Stomach (tissue), 9 donors: ENCODE measurements around the gene ZNF652. TPM values are rescaled to one million over a fixed set of nuclear protein-coding genes. Genes with fewer than 3 reads are reported as not detected.

ENCODE experiments used
- DNase-seq, 2 donors: peaks; one replicate each; pipeline versions ENCODE4 v3.0.0 to v3.0.0-alpha.2; 2013 to 2019
- H3K27ac ChIP-seq, 5 donors: fragments of 200-600 bp in 4 of 5; sonication (generic) in 4 of 5; one replicate each; pipeline ENCODE4 v1.5.1; 2013 to 2019; ENCODE audit warnings: mild to moderate bottlenecking in 1 of 5, moderate library complexity in 1 of 5
- H3K27me3 ChIP-seq, 3 donors: fragments of 200-600 bp; sonication (generic); one replicate each; pipeline ENCODE4 v1.5.1; 2017 to 2019; ENCODE audit warnings: mixed run types in 1 of 3
- H3K36me3 ChIP-seq, 4 donors: fragments of 200-600 bp; sonication (generic); 1 replicate in 3 of 4; 2 replicates in 1 of 4; pipeline ENCODE4 v1.5.1; 2016 to 2019
- H3K4me1 ChIP-seq, 4 donors: fragments of 200-600 bp; sonication (generic); one replicate each; pipeline ENCODE4 v1.5.1; 2016 to 2019
- H3K4me3 ChIP-seq, 4 donors: fragments of 200-600 bp; sonication (generic) in 3 of 4; one replicate each; pipeline ENCODE4 v1.5.1; 2016 to 2019; ENCODE audit warnings: mild to moderate bottlenecking in 1 of 4
- H3K9me3 ChIP-seq, 4 donors: fragments of 200-600 bp; sonication (generic); one replicate each; pipeline ENCODE4 v1.5.1; 2016 to 2019
- EP300 ChIP-seq: sonication (generic); formaldehyde crosslinking; IDR thresholded peaks from one replicate; pipeline ENCODE4 v1.6.1; 2017; ENCODE audit warnings: antibody characterized with exemption
- POLR2A ChIP-seq, 4 donors: fragments of 450-650 bp; IDR thresholded peaks; one replicate each; pipeline ENCODE4 v1.6.1; 2016; ENCODE audit warnings: antibody characterized with exemption in 4 of 4, control low read depth in 2 of 4, mild to moderate bottlenecking in 1 of 4, moderate library complexity in 1 of 4
- POLR2AphosphoS5 ChIP-seq, 3 donors: sonication (generic); formaldehyde crosslinking; IDR thresholded peaks; one replicate each; pipeline ENCODE4 v1.6.1; 2016; ENCODE audit warnings: antibody characterized with exemption in 3 of 3
- WGBS, 5 donors: extraction: QIAGEN DNeasy Blood & Tissue Kit in 3 of 5; methylation state at CpG; one replicate each; pipeline versions ENCODE4 v1.1.5 to v1.1.7; 2013 to 2018; 5-methylcytosine and 5-hydroxymethylcytosine counted together
- intact Hi-C: fragments of 100-400 bp; cut with DNase I; formaldehyde crosslinking; loops from one replicate; pipeline ENCODE4 v1.15.1; 2023; ENCODE audit warnings: low total_unique reads
- polyA plus RNA-seq, 3 donors: library from polyadenylated mRNA; stranded (reverse); fragments of 200-250 nt; gene quantifications; one replicate each; pipeline ENCODE4 v1.2.3, GENCODE V29; 2013
- total RNA-seq, 5 donors: library from RNA; depleted of rRNA; stranded (reverse); fragments of >200 nt; gene quantifications; one replicate each; pipeline versions ENCODE4 v1.1.0 to v1.2.3, GENCODE V29; 2014 to 2016
- TF ChIP-seq, protein P1 (sequence below), 7 experiments: fragments of 450-650 bp in 4 of 7; fragments of 200-600 bp in 3 of 7; sonication (generic) in 3 of 7; IDR thresholded peaks; one replicate each; pipeline ENCODE4 v1.5.1; 2016 to 2019; ENCODE audit warnings: antibody characterized with exemption in 7 of 7, control low read depth in 2 of 7, mild to moderate bottlenecking in 1 of 7
- donor health status: healthy with polysubstance abuse.
- donor health status: Bipolar disorder and iron deficiency.
- donor health status: healthy.

The ZNF652 gene
- total and polyA plus RNA-seq, 8 donors, result 16.4 to 89.3 (median 32.6) TPM

DNA sequence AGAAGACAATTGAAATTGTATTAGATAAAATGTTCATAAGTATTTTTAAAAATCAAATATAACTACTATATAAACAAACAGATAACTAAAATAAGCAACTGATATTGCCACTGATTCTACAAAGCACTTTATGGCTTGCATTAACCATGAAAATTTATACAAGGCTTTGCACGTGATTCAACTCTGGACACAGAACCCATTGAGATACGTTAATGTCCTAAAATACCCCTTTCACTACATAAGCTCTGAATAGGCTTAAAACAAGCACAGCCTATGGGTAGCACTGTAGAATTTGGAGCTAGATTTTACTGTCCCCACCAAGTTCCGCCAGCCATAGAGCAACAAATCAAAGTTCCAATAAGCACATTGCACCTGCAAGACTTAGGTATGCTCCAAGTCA lies 4.5 kb downstream of the ZNF652 start:
- Histone ChIP-seq H3K4me1 (peaks cover 30 to 86% (median 53%) of the 10 kb centered on the region in 4 donors), H3K27ac (peak overlapping the region in 1 of 5 donors; percentile 28), H3K4me3 (peak overlapping the region in 1 of 4 donors; percentile 24), H3K36me3 (no peaks in the 10 kb centered on the region), H3K9me3 (no peaks in the 10 kb centered on the region), H3K27me3 (no peaks in the 10 kb centered on the region)
- TF ChIP-seq EP300 (no peak), POLR2AphosphoS5 (IDR thresholded peaks at IDR 0.05) (no peak)
- DNase-seq, result no peak
- 27 to 44% (median 33%) methylated on average over 3 of the region's 3 CpGs for WGBS, 5 donors
- intact Hi-C loops, result no loop called here

- H3K9me3 ChIP-seq, result no peaks in the 10 kb centered on the region
- no peak for DNase-seq
- 76 to 82% (median 78%) methylated on average over 5 of the region's 5 CpGs for WGBS, 5 donors
- TF ChIP-seq POLR2A (IDR thresholded peaks at IDR 0.05) (no peak), EP300 (no peak)
- peaks cover 34 to 96% (median 56%) of the 10 kb centered on the region in 4 donors for H3K4me1 ChIP-seq
- no peaks in the 10 kb centered on the region for H3K36me3 ChIP-seq
- H3K27ac ChIP-seq, result peak overlapping the region in 1 of 5 donors; percentile 3
- H3K4me3 ChIP-seq, result no peak overlapping the region
- intact Hi-C loops, result no loop called here
- H3K27me3 ChIP-seq, result no peaks in the 10 kb centered on the region
Observed at GRCh38 chr17:49356320-49356719, 5.7 kb downstream of the ZNF652 start.

GRCh38 chr17:49353607-49354006 lies 8.4 kb downstream of the ZNF652 start:
- H3K36me3 ChIP-seq, result no peaks in the 10 kb centered on the region
- no peaks in the 10 kb centered on the region for H3K27me3 ChIP-seq
- peak in 1 of 3 donors; percentile 3 for TF ChIP-seq POLR2AphosphoS5 (IDR thresholded peaks at IDR 0.05)
- TF ChIP-seq, protein P1, sequence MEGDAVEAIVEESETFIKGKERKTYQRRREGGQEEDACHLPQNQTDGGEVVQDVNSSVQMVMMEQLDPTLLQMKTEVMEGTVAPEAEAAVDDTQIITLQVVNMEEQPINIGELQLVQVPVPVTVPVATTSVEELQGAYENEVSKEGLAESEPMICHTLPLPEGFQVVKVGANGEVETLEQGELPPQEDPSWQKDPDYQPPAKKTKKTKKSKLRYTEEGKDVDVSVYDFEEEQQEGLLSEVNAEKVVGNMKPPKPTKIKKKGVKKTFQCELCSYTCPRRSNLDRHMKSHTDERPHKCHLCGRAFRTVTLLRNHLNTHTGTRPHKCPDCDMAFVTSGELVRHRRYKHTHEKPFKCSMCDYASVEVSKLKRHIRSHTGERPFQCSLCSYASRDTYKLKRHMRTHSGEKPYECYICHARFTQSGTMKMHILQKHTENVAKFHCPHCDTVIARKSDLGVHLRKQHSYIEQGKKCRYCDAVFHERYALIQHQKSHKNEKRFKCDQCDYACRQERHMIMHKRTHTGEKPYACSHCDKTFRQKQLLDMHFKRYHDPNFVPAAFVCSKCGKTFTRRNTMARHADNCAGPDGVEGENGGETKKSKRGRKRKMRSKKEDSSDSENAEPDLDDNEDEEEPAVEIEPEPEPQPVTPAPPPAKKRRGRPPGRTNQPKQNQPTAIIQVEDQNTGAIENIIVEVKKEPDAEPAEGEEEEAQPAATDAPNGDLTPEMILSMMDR (IDR thresholded peaks at IDR 0.05), result no peak
- WGBS, 5 donors, result 14 to 52% (median 31%) methylated on average over 1 of the region's 1 CpG
- peak overlapping the region in 1 of 5 donors; percentile 43 for H3K27ac ChIP-seq
- intact Hi-C loops, result no loop called here
- DNase-seq, result no peak
- H3K4me1 ChIP-seq, result peaks cover 14 to 91% (median 39%) of the 10 kb centered on the region in 4 donors
- H3K4me3 ChIP-seq, result no peak overlapping the region
- H3K9me3 ChIP-seq, result no peaks in the 10 kb centered on the region

GRCh38 chr17:49352587-49353154 lies 9.4 kb downstream of the ZNF652 start:
- H3K27ac ChIP-seq, result no peak overlapping the region
- H3K4me3 ChIP-seq, result no peak overlapping the region
- DNase-seq, result no peak
- TF ChIP-seq, protein P1 (IDR thresholded peaks at IDR 0.05), result no peak
- TF ChIP-seq POLR2A (IDR thresholded peaks at IDR 0.05) (no peak), EP300 (no peak), POLR2AphosphoS5 (IDR thresholded peaks at IDR 0.05) (no peak)
- H3K4me1 ChIP-seq, result peaks cover 8 to 91% (median 30%) of the 10 kb centered on the region in 4 donors
- H3K9me3 ChIP-seq, result no peaks in the 10 kb centered on the region
- 88 to 97% (median 94%) methylated on average over 6 of the region's 6 CpGs for WGBS, 5 donors
- intact Hi-C loops, result no loop called here
- no peaks in the 10 kb centered on the region for H3K36me3 ChIP-seq
- H3K27me3 ChIP-seq, result no peaks in the 10 kb centered on the region

GRCh38 chr17:49351572-49352140 lies 10.4 kb downstream of the ZNF652 start:
- no peaks in the 10 kb centered on the region for H3K36me3 ChIP-seq
- TF ChIP-seq POLR2A (IDR thresholded peaks at IDR 0.05) (no peak), POLR2AphosphoS5 (IDR thresholded peaks at IDR 0.05) (no peak), EP300 (no peak)
- TF ChIP-seq, protein P1 (IDR thresholded peaks at IDR 0.05), result no peak
- WGBS, 5 donors, result 93 to 98% (median 96%) methylated on average over 3 of the region's 3 CpGs
- no peaks in the 10 kb centered on the region for H3K27me3 ChIP-seq
- H3K4me3 ChIP-seq, result no peak overlapping the region
- no peak for DNase-seq
- intact Hi-C loops, result no loop called here
- H3K27ac ChIP-seq, result no peak overlapping the region
- no peaks in the 10 kb centered on the region for H3K9me3 ChIP-seq
- H3K4me1 ChIP-seq, result peaks cover 8 to 91% (median 29%) of the 10 kb centered on the region in 4 donors
